GM19193 (cell line): ENCODE data around the gene SEMA3D.

Source experiments
- POLR2A ChIP-seq: IDR thresholded peaks from 4 replicates; pipeline ENCODE4 v1.6.1; 2011; ENCODE audit not compliant: insufficient read depth, insufficient read length; ENCODE audit errors: extremely low read depth

SEMA3D gene

DNA sequence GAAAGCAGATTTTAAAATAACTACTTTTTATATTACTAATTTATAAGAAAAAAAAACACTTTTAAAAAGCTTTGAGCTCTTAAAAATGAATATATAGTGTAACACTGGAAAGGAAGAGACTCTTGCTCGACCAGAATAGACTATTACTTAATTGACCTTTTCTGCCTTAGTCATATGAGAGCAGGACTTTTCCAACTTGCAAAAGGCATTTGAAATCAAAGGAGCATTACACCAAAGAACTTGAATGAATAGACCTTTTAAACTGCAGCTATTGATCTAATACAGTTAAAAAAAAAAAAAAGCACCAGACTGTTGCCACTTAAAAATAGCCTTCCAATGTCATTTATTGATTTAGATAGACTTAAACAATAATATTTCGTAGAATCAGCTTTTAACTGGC lies 17.2 kb upstream of the SEMA3D start:
- no peak for TF ChIP-seq POLR2A

GRCh38 chr7:85201209-85201608 lies 14.4 kb upstream of the SEMA3D start:
- no peak for TF ChIP-seq POLR2A

GRCh38 chr7:85196696-85197095 lies 9.8 kb upstream of the SEMA3D start:
- no peak for TF ChIP-seq POLR2A

DNA sequence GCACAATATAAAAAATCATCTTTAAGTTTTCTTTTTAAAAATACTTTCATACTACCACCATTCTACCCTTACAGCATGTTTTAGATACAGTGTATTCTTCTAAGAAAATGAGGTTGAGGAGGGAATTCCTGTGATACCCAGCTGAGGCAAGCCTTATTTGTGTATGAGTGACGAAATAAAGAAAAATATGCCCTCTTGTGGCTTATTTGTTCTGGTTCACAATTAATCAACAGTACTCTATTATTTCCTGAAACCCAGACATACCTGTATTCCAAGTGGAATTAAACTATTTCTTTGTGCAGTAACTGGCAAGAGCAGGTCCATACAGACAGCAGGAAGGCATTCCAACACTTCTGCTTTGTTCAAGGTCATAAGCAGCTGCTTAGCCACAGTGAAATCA lies 4.5 kb upstream of the SEMA3D start:
- TF ChIP-seq POLR2A: no peak

GRCh38 chr7:85186083-85186520 lies 754 bp downstream of the SEMA3D start:
- TF ChIP-seq POLR2A: no peak

- TF ChIP-seq POLR2A: no peak
These were observed 1.3 kb downstream of the SEMA3D start for GRCh38 chr7:85185424-85186082.

- TF ChIP-seq POLR2A: no peak
These were observed 2.0 kb downstream of the SEMA3D start for GRCh38 chr7:85184599-85185423.

- TF ChIP-seq POLR2A: no peak
These were observed 3.6 kb downstream of the SEMA3D start for GRCh38 chr7:85183296-85183695.

GRCh38 chr7:85178531-85179298 lies 8.1 kb downstream of the SEMA3D start:
- no peak for TF ChIP-seq POLR2A

DNA sequence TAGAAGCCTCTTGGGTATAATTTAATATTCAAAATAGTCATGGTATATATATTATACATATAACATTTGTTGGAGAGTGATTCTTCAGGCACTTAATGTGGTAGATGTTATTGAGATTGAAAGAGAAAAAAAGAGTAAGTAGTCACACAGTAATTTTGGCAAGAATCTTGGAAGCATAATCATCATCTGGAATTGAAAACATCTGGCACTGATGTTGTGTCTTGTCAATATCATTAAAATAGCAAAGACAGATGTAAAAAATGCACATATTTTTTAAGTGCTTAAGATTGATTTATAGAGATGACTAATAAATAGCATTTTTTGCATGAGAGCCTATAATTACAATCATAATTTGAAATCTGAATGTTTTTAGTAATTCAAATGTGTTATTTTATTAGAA lies 9.5 kb downstream of the SEMA3D start:
- no peak for TF ChIP-seq POLR2A

- no peak for TF ChIP-seq POLR2A
These were observed 10.7 kb downstream of the SEMA3D start for GRCh38 chr7:85176197-85176596.

GRCh38 chr7:85175217-85175616 lies 11.6 kb downstream of the SEMA3D start:
- TF ChIP-seq POLR2A: no peak

- no peak for TF ChIP-seq POLR2A
These were observed 14.3 kb downstream of the SEMA3D start for GRCh38 chr7:85172530-85172941.

GRCh38 chr7:85167636-85168035 lies 19.2 kb downstream of the SEMA3D start:
- no peak for TF ChIP-seq POLR2A

- no peak for TF ChIP-seq POLR2A
These were observed 21.6 kb downstream of the SEMA3D start for GRCh38 chr7:85165263-85165662.
